Measurements from ENCODE around the gene B3GALT5. TPM values are rescaled to one million over a fixed set of nuclear protein-coding genes. Genes with fewer than 3 reads are reported as not detected.

B3GALT5 gene
- total RNA-seq, 2 donors from 2014 or later, result 0.64 to 1.2 TPM

DNA sequence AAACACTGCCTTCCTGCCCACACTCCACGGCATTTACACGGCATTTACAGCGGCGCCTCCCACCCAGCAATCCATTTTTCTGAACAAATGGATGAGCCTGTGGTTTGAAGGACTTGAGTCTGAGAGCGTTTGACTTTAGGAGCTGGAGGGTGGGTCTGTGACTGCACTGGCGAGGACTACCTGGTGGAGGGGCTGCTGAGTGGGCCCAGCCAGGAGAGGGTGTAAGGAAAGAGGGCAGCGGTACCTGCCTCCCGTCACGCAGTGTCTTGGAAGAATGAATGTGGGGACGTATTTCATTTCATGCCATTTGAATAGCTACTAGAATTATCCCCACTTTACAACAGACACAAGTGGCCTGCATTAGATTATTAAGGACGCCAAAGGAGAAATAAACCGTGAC is 62.9 kb downstream of the B3GALT5 start:
- Histone ChIP-seq H3K27ac (no peak overlapping the region), H3K9me3 (no peaks in the 10 kb centered on the region), H3K4me3 (no peak overlapping the region), H3K36me3 (no peaks in the 10 kb centered on the region), H3K27me3 (replicated peaks; ENCODE audit: insufficient read depth) (no peaks in the 10 kb centered on the region), H3K4me1 (replicated peaks) (no peaks in the 10 kb centered on the region)
- intact Hi-C loops (cut with DNase I), result no loop called here
- WGBS, result 75% methylated on average over 12 of the region's 12 CpGs
- TF ChIP-seq POLR2AphosphoS5 (IDR thresholded peaks at IDR 0.05) (no peak), POLR2A (IDR thresholded peaks at IDR 0.05) (no peak)
- TF ChIP-seq, protein P1, sequence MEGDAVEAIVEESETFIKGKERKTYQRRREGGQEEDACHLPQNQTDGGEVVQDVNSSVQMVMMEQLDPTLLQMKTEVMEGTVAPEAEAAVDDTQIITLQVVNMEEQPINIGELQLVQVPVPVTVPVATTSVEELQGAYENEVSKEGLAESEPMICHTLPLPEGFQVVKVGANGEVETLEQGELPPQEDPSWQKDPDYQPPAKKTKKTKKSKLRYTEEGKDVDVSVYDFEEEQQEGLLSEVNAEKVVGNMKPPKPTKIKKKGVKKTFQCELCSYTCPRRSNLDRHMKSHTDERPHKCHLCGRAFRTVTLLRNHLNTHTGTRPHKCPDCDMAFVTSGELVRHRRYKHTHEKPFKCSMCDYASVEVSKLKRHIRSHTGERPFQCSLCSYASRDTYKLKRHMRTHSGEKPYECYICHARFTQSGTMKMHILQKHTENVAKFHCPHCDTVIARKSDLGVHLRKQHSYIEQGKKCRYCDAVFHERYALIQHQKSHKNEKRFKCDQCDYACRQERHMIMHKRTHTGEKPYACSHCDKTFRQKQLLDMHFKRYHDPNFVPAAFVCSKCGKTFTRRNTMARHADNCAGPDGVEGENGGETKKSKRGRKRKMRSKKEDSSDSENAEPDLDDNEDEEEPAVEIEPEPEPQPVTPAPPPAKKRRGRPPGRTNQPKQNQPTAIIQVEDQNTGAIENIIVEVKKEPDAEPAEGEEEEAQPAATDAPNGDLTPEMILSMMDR (IDR thresholded peaks at IDR 0.05), result no peak
- no peak for DNase-seq (ENCODE audit: low spot score)

- H3K9me3 ChIP-seq, result no peaks in the 10 kb centered on the region
- no peaks in the 10 kb centered on the region for H3K4me1 ChIP-seq (replicated peaks)
- intact Hi-C loops (cut with DNase I), result no loop called here
- H3K27me3 ChIP-seq (replicated peaks; ENCODE audit: insufficient read depth), result no peaks in the 10 kb centered on the region
- TF ChIP-seq, protein P1 (IDR thresholded peaks at IDR 0.05), result no peak
- no peak for TF ChIP-seq POLR2A (IDR thresholded peaks at IDR 0.05)
- peak; percentile 54 for TF ChIP-seq POLR2AphosphoS5 (IDR thresholded peaks at IDR 0.05)
- DNase-seq (ENCODE audit: low spot score), result peak; percentile 50
- H3K36me3 ChIP-seq, result no peaks in the 10 kb centered on the region
- no peak overlapping the region for H3K4me3 ChIP-seq
- H3K27ac ChIP-seq, result no peak overlapping the region
- 17% methylated on average over 14 of the region's 14 CpGs for WGBS
Observed at GRCh38 chr21:39675993-39676661, 63.4 kb downstream of the B3GALT5 start.

DNA sequence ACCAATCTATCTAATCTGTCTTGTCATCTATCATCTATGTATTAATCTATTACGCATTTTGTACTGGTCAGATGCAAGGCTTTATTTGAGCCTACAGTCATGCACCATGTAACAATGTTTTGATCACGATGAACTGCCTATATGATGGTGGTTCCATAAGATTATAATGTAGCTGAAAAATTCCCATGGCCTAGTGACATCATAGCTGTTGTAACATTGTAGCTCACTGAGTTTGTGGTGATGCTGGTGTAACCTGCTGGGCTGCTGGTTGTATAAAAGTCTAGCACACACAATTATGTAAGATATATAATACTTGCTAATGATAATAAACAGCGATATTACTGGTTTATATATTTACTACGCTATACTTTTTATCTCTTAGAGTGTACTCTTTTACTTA is 67.5 kb downstream of the B3GALT5 start:
- intact Hi-C loops (cut with DNase I), result no loop called here
- TF ChIP-seq POLR2AphosphoS5 (IDR thresholded peaks at IDR 0.05) (no peak), POLR2A (IDR thresholded peaks at IDR 0.05) (no peak)
- TF ChIP-seq, protein P1 (IDR thresholded peaks at IDR 0.05), result no peak

DNA sequence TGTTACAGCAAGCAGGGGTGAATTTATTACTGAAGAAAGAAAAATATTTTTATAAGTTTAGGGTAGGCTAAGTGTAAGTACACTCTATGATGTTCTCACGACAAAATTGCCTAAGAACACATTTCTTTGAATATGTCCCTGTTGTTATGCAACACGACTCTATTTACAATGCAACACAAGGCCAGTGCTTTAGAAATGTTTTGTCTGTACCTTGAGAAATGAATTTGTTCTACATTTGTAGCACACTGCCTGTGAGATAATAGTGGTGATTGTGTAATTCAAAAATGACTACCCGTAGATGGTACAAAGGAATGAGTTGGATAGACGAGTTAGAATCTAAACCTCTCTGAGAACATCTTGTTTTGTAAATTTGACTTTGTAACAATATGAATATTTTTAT is 68.5 kb downstream of the B3GALT5 start:
- H3K4me1 ChIP-seq (replicated peaks), result no peaks in the 10 kb centered on the region
- no peak overlapping the region for H3K27ac ChIP-seq
- DNase-seq (ENCODE audit: low spot score), result no peak
- H3K27me3 ChIP-seq (replicated peaks; ENCODE audit: insufficient read depth), result no peaks in the 10 kb centered on the region
- WGBS, result 70% methylated on average over 4 of the region's 4 CpGs
- no peaks in the 10 kb centered on the region for H3K9me3 ChIP-seq
- TF ChIP-seq POLR2A (IDR thresholded peaks at IDR 0.05) (no peak), POLR2AphosphoS5 (IDR thresholded peaks at IDR 0.05) (no peak)
- TF ChIP-seq, protein P1 (IDR thresholded peaks at IDR 0.05), result no peak
- H3K36me3 ChIP-seq, result no peaks in the 10 kb centered on the region
- intact Hi-C loops (cut with DNase I), result no loop called here
- no peak overlapping the region for H3K4me3 ChIP-seq

More for the DNA sequence above, 67.5 kb downstream of the B3GALT5 start:
- Histone ChIP-seq H3K4me3 (no peak overlapping the region), H3K27me3 (replicated peaks; ENCODE audit: insufficient read depth) (no peaks in the 10 kb centered on the region), H3K9me3 (no peaks in the 10 kb centered on the region), H3K27ac (no peak overlapping the region), H3K4me1 (replicated peaks) (no peaks in the 10 kb centered on the region), H3K36me3 (no peaks in the 10 kb centered on the region)
- WGBS, result 94% methylated on average over 4 of the region's 4 CpGs
- DNase-seq (ENCODE audit: low spot score), result no peak

DNA sequence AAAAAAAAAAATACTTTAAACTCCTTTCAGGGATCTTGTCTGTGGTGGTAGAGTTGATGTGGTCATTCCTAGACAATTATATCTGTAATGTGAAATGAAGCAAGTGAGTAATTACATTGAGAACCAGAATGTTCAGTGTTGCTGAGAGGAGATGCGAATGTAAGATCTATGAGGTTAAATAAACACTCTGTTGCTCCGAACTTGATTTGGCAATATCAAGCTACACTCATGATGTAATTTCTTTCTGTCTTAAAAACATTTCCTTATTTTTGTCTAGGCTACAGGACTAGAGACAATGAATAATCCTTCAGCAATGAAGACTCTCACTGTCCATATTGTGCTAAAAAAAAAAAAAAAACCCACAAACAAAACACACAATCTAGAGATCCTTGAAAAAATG is 69.1 kb downstream of the B3GALT5 start:
- Histone ChIP-seq H3K4me3 (no peak overlapping the region), H3K27me3 (replicated peaks; ENCODE audit: insufficient read depth) (no peaks in the 10 kb centered on the region), H3K27ac (no peak overlapping the region), H3K9me3 (no peaks in the 10 kb centered on the region), H3K36me3 (no peaks in the 10 kb centered on the region), H3K4me1 (replicated peaks) (no peaks in the 10 kb centered on the region)
- TF ChIP-seq POLR2AphosphoS5 (IDR thresholded peaks at IDR 0.05) (no peak), POLR2A (IDR thresholded peaks at IDR 0.05) (no peak)
- TF ChIP-seq, protein P1 (IDR thresholded peaks at IDR 0.05), result no peak
- intact Hi-C loops (cut with DNase I), result no loop called here
- DNase-seq (ENCODE audit: low spot score), result no peak
- WGBS, result 73% methylated on average over 2 of the region's 2 CpGs

All from prostate gland (tissue), 2 donors.